ENCODE data around the gene MGARP. TPM values are rescaled to one million over a fixed set of nuclear protein-coding genes. Genes with fewer than 3 reads are reported as not detected.
A peak's percentile ranks its signal among the peaks of the same experiment; 100 is the strongest.

The MGARP gene
- polyA plus RNA-seq, 1 donor (not counting 4 experiments of a cell fraction or from before 2014, with no cell fraction given): 0.94 TPM

DNA sequence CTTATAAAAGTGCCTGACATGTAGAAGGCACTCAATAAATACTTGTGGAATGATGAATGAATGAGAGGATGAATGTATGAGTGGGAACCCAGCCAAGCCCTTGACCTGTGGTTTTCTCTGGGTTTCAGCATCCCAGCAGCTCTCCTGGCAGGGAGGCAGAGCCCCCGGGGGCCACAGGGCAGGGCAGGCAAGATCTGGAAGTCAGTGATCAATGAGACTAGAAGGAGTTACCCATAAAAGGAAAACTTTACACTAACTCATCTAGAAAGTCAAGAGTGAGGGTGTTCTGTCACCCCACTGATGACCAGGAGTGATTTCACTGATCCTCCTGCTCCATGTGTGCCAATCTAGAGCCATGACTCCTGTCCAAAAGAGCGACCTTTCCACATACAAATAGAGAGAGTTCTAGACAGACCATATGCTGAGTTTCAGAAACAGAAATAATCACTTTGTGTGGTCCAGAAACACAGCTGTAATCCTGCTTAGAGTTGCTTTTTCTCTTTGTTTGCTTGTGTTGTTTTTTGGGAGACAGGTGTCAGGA, 37.4 kb downstream of the MGARP start:
- Histone ChIP-seq H3K27ac (ENCODE audit: control insufficient read depth, insufficient read depth, low read length) (peak overlapping the region; percentile 64), H3K9ac (ENCODE audit: control insufficient read depth, extremely low read depth, insufficient read depth, low read length) (peak overlapping the region; percentile 61)
- dilution Hi-C loops (cut with MboI; ENCODE audit: extremely low pct_ligation_motif_present, low sequenced_read_pairs): no loop called here

GRCh38 chr4:139241784-139242151, 38.3 kb downstream of the MGARP start:
- H3K79me2 ChIP-seq (ENCODE audit: control insufficient read depth, insufficient read depth, low read length): no peaks in the 10 kb centered on the region
- no peaks in the 10 kb centered on the region for H3K27me3 ChIP-seq (ENCODE audit: control insufficient read depth, extremely low read depth, insufficient read depth, low read length)
- no peak overlapping the region for H3K27ac ChIP-seq (ENCODE audit: control insufficient read depth, insufficient read depth, low read length)
- H3K9me1 ChIP-seq (ENCODE audit: control insufficient read depth, extremely low read depth, insufficient read depth, low read length): no peaks in the 10 kb centered on the region
- no peak for TF ChIP-seq CTCF (optimal IDR thresholded peaks at IDR 0.05 in 1 of 3, IDR thresholded peaks at IDR 0.05 in 1 of 3, conservative IDR thresholded peaks at IDR 0.05 in 1 of 3; ENCODE audit: extremely low read depth in 1 of 3, insufficient read depth in 2 of 3, low read length in 3 of 3)
- no peak for TF ChIP-seq EZH2 (IDR thresholded peaks at IDR 0.05; ENCODE audit: low read length)
- peaks cover 36% of the 10 kb centered on the region for H3K4me1 ChIP-seq (ENCODE audit: control insufficient read depth, extremely low read depth, insufficient read depth, low read length)
- no peak overlapping the region for H3K4me3 ChIP-seq (ENCODE audit: control insufficient read depth in 2 of 3, extremely low read depth in 1 of 3, insufficient read depth in 2 of 3, low read depth in 1 of 3, low read length in 3 of 3)
- no peak overlapping the region for H3K9ac ChIP-seq (ENCODE audit: control insufficient read depth, extremely low read depth, insufficient read depth, low read length)
- H4K20me1 ChIP-seq (ENCODE audit: control insufficient read depth, extremely low read depth, insufficient read depth, low read length): no peaks in the 10 kb centered on the region
- H2AFZ ChIP-seq (ENCODE audit: control insufficient read depth, low read length): no peak overlapping the region
- dilution Hi-C loops (cut with MboI; ENCODE audit: extremely low pct_ligation_motif_present, low sequenced_read_pairs): no loop called here
- H3K36me3 ChIP-seq (ENCODE audit: control insufficient read depth in 2 of 2, extremely low read depth in 1 of 2, insufficient read depth in 2 of 2, low read length in 2 of 2): no peaks in the 10 kb centered on the region
- FAIRE-seq (no peak), DNase-seq (ENCODE audit: low read depth, low spot score) (no peak)
- H3K9me3 ChIP-seq (ENCODE audit: control insufficient read depth, low read depth, low read length): no peaks in the 10 kb centered on the region
- H3K4me2 ChIP-seq (ENCODE audit: control insufficient read depth, extremely low read depth, insufficient read depth, low read depth, low read length): no peak overlapping the region

More for the DNA sequence above, 37.4 kb downstream of the MGARP start:
- DNase-seq (ENCODE audit: low read depth, low spot score): no peak
- Histone ChIP-seq H3K4me2 (ENCODE audit: control insufficient read depth, extremely low read depth, insufficient read depth, low read depth, low read length) (peak overlapping the region; percentile 13), H3K4me3 (ENCODE audit: control insufficient read depth in 2 of 3, extremely low read depth in 1 of 3, insufficient read depth in 2 of 3, low read depth in 1 of 3, low read length in 3 of 3) (no peak overlapping the region), H3K79me2 (ENCODE audit: control insufficient read depth, insufficient read depth, low read length) (no peaks in the 10 kb centered on the region), H3K27me3 (ENCODE audit: control insufficient read depth, extremely low read depth, insufficient read depth, low read length) (no peaks in the 10 kb centered on the region), H4K20me1 (ENCODE audit: control insufficient read depth, extremely low read depth, insufficient read depth, low read length) (no peaks in the 10 kb centered on the region), H2AFZ (ENCODE audit: control insufficient read depth, low read length) (no peak overlapping the region), H3K36me3 (ENCODE audit: control insufficient read depth in 2 of 2, extremely low read depth in 1 of 2, insufficient read depth in 2 of 2, low read length in 2 of 2) (no peaks in the 10 kb centered on the region), H3K4me1 (ENCODE audit: control insufficient read depth, extremely low read depth, insufficient read depth, low read length) (peaks cover 36% of the 10 kb centered on the region), H3K9me1 (ENCODE audit: control insufficient read depth, extremely low read depth, insufficient read depth, low read length) (no peaks in the 10 kb centered on the region), H3K9me3 (ENCODE audit: control insufficient read depth, low read depth, low read length) (no peaks in the 10 kb centered on the region)
- TF ChIP-seq EZH2 (IDR thresholded peaks at IDR 0.05; ENCODE audit: low read length): no peak
- TF ChIP-seq CTCF (optimal IDR thresholded peaks at IDR 0.05 in 1 of 3, IDR thresholded peaks at IDR 0.05 in 1 of 3, conservative IDR thresholded peaks at IDR 0.05 in 1 of 3; ENCODE audit: extremely low read depth in 1 of 3, insufficient read depth in 2 of 3, low read length in 3 of 3): no peak
- FAIRE-seq: peak; percentile 43
